ENCODE data around the gene INHBC.

Gene INHBC

GRCh38 chr12:57496822-57497221 is 62.2 kb downstream of the INHBC start:
- H3K36me3 Mint-ChIP-seq = peaks cover 25% of the 10 kb centered on the region
- H3K27ac Mint-ChIP-seq = no peak overlapping the region

GRCh38 chr12:57497223-57498131 is 62.9 kb downstream of the INHBC start:
- no peaks in the 10 kb centered on the region for H3K9me3 Mint-ChIP-seq
- no peak overlapping the region for H3K4me3 Mint-ChIP-seq
- no peaks in the 10 kb centered on the region for H3K27me3 Mint-ChIP-seq
- H3K4me1 Mint-ChIP-seq = peaks cover 24% of the 10 kb centered on the region
- H3K36me3 Mint-ChIP-seq = peaks cover 29% of the 10 kb centered on the region
- H3K27ac Mint-ChIP-seq = peak overlapping the region; percentile 41

More at GRCh38 chr12:57496822-57497221, 62.2 kb downstream of the INHBC start:
- H3K4me3 Mint-ChIP-seq = no peak overlapping the region
- peaks cover 24% of the 10 kb centered on the region for H3K4me1 Mint-ChIP-seq
- H3K9me3 Mint-ChIP-seq = no peaks in the 10 kb centered on the region
- no peaks in the 10 kb centered on the region for H3K27me3 Mint-ChIP-seq

GRCh38 chr12:57498132-57498502 is 63.5 kb downstream of the INHBC start:
- Mint-ChIP-seq H3K9me3 (no peaks in the 10 kb centered on the region), H3K36me3 (peaks cover 26% of the 10 kb centered on the region), H3K4me3 (no peak overlapping the region), H3K27me3 (no peaks in the 10 kb centered on the region), H3K27ac (no peak overlapping the region), H3K4me1 (peaks cover 19% of the 10 kb centered on the region)

DNA sequence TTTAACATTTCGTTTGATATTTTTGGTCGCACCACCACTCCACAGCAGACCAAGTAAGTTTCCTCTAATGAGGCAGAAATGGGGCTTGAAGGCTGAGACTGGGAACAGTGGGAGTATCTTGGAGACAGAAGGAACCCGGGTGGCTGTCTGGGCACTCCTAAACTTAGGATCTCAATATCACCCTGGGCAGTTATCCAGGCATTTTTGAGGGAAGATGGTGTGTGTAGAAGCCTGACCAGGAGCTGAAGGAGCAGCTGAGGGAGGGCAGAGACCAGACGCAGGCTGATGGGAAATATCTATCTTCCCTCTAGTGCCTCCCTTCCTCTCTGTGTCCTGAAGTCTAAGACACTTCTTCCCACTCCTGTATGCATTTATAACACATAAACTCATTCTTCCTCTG is 64.0 kb downstream of the INHBC start:
- Mint-ChIP-seq H3K36me3 (peaks cover 26% of the 10 kb centered on the region), H3K27ac (no peak overlapping the region), H3K9me3 (no peaks in the 10 kb centered on the region), H3K4me1 (peaks cover 19% of the 10 kb centered on the region), H3K4me3 (no peak overlapping the region), H3K27me3 (no peaks in the 10 kb centered on the region)

- Mint-ChIP-seq H3K9me3 (no peaks in the 10 kb centered on the region), H3K4me3 (no peak overlapping the region), H3K36me3 (peaks cover 27% of the 10 kb centered on the region), H3K27me3 (no peaks in the 10 kb centered on the region), H3K27ac (peak overlapping the region; percentile 79), H3K4me1 (peaks cover 19% of the 10 kb centered on the region)
Measured at GRCh38 chr12:57500213-57500612, 65.6 kb downstream of the INHBC start.
